H1 (cell line): ENCODE measurements around the gene ZNF521. TPM values are rescaled to one million over a fixed set of nuclear protein-coding genes. Genes with fewer than 3 reads are reported as not detected.

Experiments used
- polyA plus RNA-seq, 7 experiments: library from polyadenylated mRNA; depleted of rRNA in 3 of 7; stranded (reverse) in 5 of 7; unstranded in 2 of 7; fragments of >200 nt in 5 of 7; fragments of 200-250 nt in 2 of 7; gene quantifications; 1 replicate in 5 of 7; 2 replicates in 1 of 7; 4 replicates in 1 of 7; pipeline versions ENCODE4 v1.2.1 to v1.2.3, GENCODE V29; 2011 to 2013; ENCODE audit warnings: missing spikeins in 2 of 7, mixed read lengths in 2 of 7
- total RNA-seq: library from RNA; stranded (reverse); fragmentation: NEBNext Ultra II Directional; extraction: Animal tissue kit (Norgen Biotek cat#: 25700); gene quantifications from 2 replicates; pipeline ENCODE4 v1.2.1, GENCODE V29; 2021
- TF ChIP-seq, protein P1 (sequence below): IDR thresholded peaks from 2 replicates; pipeline ENCODE4 v1.6.1; 2012; ENCODE audit warnings: inconsistent platforms

ZNF521 gene
- total and polyA plus RNA-seq, 2 of the 8 experiments (the other 6 are each of a cell fraction or from before 2014, with no cell fraction given), result 9.5 to 15.8 TPM

DNA sequence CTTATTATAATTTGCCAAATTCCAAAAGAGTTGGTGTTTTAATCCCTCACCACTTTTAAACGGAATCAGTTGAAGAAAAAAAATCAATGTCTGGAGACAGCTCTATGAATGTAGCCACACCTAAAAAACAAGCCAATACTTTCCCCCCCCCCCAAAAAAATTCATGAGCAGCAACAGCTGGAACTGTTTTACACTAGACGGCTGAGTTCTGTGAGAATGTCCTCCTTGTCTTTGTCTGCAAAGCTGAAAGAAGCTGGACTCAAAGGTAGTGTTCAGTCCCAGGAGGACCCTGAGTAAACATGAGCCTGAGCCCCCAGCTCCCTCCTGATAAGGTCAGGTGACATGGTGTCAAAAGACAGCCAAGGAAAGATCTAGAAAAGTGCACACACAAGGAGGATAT, 68.2 kb downstream of the ZNF521 start (continued):
- TF ChIP-seq, protein P1, sequence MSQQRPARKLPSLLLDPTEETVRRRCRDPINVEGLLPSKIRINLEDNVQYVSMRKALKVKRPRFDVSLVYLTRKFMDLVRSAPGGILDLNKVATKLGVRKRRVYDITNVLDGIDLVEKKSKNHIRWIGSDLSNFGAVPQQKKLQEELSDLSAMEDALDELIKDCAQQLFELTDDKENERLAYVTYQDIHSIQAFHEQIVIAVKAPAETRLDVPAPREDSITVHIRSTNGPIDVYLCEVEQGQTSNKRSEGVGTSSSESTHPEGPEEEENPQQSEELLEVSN, result no peak
